ENCODE data around the gene PHLDA3. TPM values are rescaled to one million over a fixed set of nuclear protein-coding genes. Genes with fewer than 3 reads are reported as not detected.

PHLDA3 gene
- total RNA-seq, 2 experiments from 2014 or later, result 0.45 to 0.71 TPM

DNA sequence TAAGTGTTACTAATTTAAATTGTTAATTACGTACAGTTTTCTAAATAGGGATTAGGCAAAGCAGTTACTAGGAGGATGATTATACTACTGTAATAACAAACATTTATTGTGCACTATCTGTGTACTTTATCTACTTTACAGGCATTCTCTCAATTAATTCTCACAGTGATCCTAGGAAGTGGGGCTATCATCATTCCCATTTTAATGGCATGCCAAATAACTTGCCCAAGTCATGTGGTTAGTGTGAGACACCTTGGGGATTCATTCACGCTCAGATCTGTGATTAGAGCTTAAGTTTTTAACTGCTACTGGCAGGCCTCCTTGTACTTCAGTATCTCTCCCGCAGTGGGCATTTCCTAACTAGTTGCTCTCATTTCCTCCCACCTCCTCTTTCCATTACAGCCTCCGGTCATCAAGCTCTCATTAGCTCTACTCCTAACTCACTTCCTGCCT, 11.5 kb downstream of the PHLDA3 start:
- TF ChIP-seq, protein P1, sequence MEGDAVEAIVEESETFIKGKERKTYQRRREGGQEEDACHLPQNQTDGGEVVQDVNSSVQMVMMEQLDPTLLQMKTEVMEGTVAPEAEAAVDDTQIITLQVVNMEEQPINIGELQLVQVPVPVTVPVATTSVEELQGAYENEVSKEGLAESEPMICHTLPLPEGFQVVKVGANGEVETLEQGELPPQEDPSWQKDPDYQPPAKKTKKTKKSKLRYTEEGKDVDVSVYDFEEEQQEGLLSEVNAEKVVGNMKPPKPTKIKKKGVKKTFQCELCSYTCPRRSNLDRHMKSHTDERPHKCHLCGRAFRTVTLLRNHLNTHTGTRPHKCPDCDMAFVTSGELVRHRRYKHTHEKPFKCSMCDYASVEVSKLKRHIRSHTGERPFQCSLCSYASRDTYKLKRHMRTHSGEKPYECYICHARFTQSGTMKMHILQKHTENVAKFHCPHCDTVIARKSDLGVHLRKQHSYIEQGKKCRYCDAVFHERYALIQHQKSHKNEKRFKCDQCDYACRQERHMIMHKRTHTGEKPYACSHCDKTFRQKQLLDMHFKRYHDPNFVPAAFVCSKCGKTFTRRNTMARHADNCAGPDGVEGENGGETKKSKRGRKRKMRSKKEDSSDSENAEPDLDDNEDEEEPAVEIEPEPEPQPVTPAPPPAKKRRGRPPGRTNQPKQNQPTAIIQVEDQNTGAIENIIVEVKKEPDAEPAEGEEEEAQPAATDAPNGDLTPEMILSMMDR (IDR thresholded peaks at IDR 0.05), result no peak
- intact Hi-C loops (cut with DNase I, micrococcal nuclease), result no loop called here
- CTCF ChIA-PET, result no interaction called here
- no peak overlapping the region for H3K4me3 ChIP-seq (ENCODE audit: low read length)
- H3K27ac Mint-ChIP-seq, result no peak overlapping the region
- H3K4me3 Mint-ChIP-seq, result no peak overlapping the region
- no peak overlapping the region for H3K27ac ChIP-seq (ENCODE audit: low read depth in 1 of 2, low read length in 2 of 2)
- DNase-seq, result no peak
- no peaks in the 10 kb centered on the region for H3K27me3 ChIP-seq (ENCODE audit: control insufficient read depth in 1 of 2, insufficient read depth in 2 of 2, low read length in 2 of 2)
- H3K36me3 ChIP-seq (ENCODE audit: insufficient read depth, low read length), result no peaks in the 10 kb centered on the region
- no peaks in the 10 kb centered on the region for H3K9me3 ChIP-seq (ENCODE audit: control insufficient read depth in 1 of 2, insufficient read depth in 1 of 2, low read length in 2 of 2)
- no peaks in the 10 kb centered on the region for H3K36me3 Mint-ChIP-seq (ENCODE audit: low read depth)
- H3K9me3 Mint-ChIP-seq, result peaks cover 2% of the 10 kb centered on the region
- no peaks in the 10 kb centered on the region for H3K4me1 Mint-ChIP-seq (ENCODE audit: low read depth)
- POLR2A ChIA-PET, result no interaction called here
- no peak for ATAC-seq (ENCODE audit: poor library complexity)
- no peaks in the 10 kb centered on the region for H3K4me1 ChIP-seq (ENCODE audit: insufficient read depth, low read length)
- H3K27me3 Mint-ChIP-seq, result no peaks in the 10 kb centered on the region

DNA sequence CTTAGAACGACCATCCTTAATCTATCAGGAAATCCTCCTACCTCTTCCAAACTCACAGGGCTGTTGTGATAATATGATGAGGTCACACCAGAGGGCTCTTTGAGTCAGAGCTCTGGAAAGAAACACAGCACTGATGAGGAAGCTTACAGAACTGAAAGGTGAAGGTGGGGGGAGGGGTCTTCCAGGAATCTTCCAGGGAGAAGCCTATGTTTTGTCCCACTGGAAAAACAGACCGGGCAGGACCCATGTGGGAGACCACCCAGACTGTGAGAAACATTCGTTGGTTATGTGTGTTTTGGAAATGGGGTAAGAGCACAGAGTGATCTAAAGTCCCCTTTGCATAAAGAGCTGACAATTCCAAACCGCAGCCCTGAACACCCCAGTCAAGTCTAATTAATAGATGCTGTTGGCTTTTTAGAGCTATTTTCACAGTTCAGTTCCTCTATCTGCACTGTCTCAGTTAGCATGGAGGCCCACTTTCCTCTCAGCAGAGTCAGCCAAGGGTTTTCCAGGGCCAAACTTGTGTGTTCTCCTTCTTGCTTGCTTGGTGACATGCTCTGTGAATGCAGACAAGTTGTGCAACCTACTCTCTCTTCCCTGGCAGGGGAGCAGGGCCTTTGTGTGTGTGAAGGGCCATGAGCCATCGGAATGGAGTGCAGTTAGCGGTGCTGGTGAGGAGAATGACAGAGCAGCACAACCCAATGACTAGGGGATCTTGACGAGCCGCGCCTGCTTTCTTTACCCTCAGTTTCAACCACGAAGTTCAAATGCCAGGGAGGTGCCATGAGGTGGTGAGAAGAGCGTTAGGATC, 12.3 kb downstream of the PHLDA3 start:
- Histone ChIP-seq H3K27me3 (ENCODE audit: control insufficient read depth in 1 of 2, insufficient read depth in 2 of 2, low read length in 2 of 2) (no peaks in the 10 kb centered on the region), H3K4me1 (ENCODE audit: insufficient read depth, low read length) (no peaks in the 10 kb centered on the region), H3K9me3 (ENCODE audit: control insufficient read depth in 1 of 2, insufficient read depth in 1 of 2, low read length in 2 of 2) (no peaks in the 10 kb centered on the region), H3K27ac (ENCODE audit: low read depth in 1 of 2, low read length in 2 of 2) (no peak overlapping the region), H3K4me3 (ENCODE audit: low read length) (no peak overlapping the region), H3K36me3 (ENCODE audit: insufficient read depth, low read length) (no peaks in the 10 kb centered on the region)
- intact Hi-C loops (cut with DNase I, micrococcal nuclease), result no loop called here
- Mint-ChIP-seq H3K9me3 (peaks cover 2% of the 10 kb centered on the region), H3K4me1 (ENCODE audit: low read depth) (no peaks in the 10 kb centered on the region), H3K4me3 (no peak overlapping the region), H3K27me3 (peaks cover 3% of the 10 kb centered on the region), H3K27ac (no peak overlapping the region), H3K36me3 (ENCODE audit: low read depth) (no peaks in the 10 kb centered on the region)
- ATAC-seq (ENCODE audit: poor library complexity) (no peak), DNase-seq (peak in 1 of 14 experiments; percentile 25)
- ChIA-PET CTCF (no interaction called here), POLR2A (no interaction called here)
- TF ChIP-seq, protein P1 (IDR thresholded peaks at IDR 0.05), result no peak

DNA sequence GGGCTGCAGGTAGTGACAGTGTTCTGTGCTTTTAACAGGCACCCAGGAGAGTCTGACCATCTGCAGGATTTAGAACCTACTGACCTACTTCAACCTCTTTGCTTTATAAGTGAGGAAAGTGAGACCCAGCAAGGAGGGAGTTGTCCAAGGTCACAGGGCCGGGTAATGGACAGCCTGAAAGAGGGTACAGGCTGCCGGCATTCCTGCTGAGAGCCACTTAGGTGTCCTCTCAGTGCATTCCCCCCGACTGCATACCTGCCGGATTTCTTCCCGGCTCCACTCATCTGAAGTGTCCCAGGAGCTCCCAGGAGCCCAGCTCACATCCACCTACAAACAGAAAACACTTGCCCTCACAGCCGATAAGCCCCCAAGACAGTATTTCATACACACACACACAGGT, 13.9 kb downstream of the PHLDA3 start:
- H3K36me3 Mint-ChIP-seq (ENCODE audit: low read depth), result no peaks in the 10 kb centered on the region
- Histone ChIP-seq H3K9me3 (ENCODE audit: control insufficient read depth in 1 of 2, insufficient read depth in 1 of 2, low read length in 2 of 2) (no peaks in the 10 kb centered on the region), H3K27ac (ENCODE audit: low read depth in 1 of 2, low read length in 2 of 2) (no peak overlapping the region), H3K27me3 (ENCODE audit: control insufficient read depth in 1 of 2, insufficient read depth in 2 of 2, low read length in 2 of 2) (no peaks in the 10 kb centered on the region), H3K4me3 (ENCODE audit: low read length) (no peak overlapping the region), H3K4me1 (ENCODE audit: insufficient read depth, low read length) (no peaks in the 10 kb centered on the region), H3K36me3 (ENCODE audit: insufficient read depth, low read length) (no peaks in the 10 kb centered on the region)
- TF ChIP-seq, protein P1 (IDR thresholded peaks at IDR 0.05), result no peak
- ATAC-seq (ENCODE audit: poor library complexity) (no peak), DNase-seq (no peak)
- ChIA-PET POLR2A (no interaction called here), CTCF (no interaction called here)
- H3K27me3 Mint-ChIP-seq, result peaks cover 5% of the 10 kb centered on the region
- no peaks in the 10 kb centered on the region for H3K4me1 Mint-ChIP-seq (ENCODE audit: low read depth)
- intact Hi-C loops (cut with DNase I, micrococcal nuclease), result no loop called here
- no peak overlapping the region for H3K4me3 Mint-ChIP-seq
- H3K27ac Mint-ChIP-seq, result no peak overlapping the region
- peaks cover 2% of the 10 kb centered on the region for H3K9me3 Mint-ChIP-seq
